ENCODE results near the gene DIP2B.
"Not testable (repeated sequence)": the region's sequence is repeated elsewhere in the genome, so short reads cannot be mapped to it uniquely, and the experiment has no call there.

The DIP2B gene

DNA sequence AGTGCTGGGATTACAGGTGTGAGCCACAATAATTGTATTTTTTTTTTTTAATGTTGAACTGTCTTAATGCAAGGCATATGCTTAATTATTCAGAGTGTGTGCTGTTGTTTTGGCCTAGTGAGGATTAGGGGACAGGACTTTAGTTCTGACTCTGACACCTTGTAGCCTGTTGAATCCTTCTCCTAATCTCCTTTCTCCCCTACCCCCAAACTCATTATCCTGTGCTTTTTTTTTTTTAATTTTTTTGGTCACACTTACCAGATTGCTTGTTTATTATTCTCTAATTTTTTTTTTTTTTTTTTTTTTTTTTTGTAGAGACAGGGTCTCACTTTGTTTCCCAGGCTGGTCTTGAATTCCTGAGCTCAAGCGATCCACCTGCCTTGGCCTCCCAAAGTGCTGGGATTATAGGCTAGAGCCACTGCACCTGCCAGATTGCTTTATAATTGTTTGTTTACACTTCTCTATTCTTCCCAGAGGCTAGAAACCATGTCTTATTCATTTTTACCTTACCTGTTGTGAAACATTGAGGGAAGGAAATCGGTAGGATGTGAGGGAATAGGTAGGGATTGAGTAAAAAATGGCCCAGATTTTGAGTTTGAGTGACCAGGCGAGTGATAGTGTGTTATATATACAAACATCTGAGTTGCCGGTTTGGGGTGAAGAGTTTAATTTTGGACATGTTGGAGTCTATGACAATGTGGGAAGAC, 32.2 kb downstream of the DIP2B start:
- Histone ChIP-seq H3K4me3 (ENCODE audit: low read depth in 1 of 2, low read length in 2 of 2) (no peak overlapping the region), H3K4me1 (ENCODE audit: control insufficient read depth in 1 of 2, insufficient read depth in 2 of 2, low read length in 2 of 2) (peaks cover 4 to 6% of the 10 kb centered on the region in 2 donors), H3K36me3 (ENCODE audit: control insufficient read depth in 1 of 2, insufficient read depth in 2 of 2, low read length in 2 of 2) (no peaks in the 10 kb centered on the region), H3K9me3 (ENCODE audit: control insufficient read depth in 1 of 2, low read length in 2 of 2) (no peaks in the 10 kb centered on the region), H3K27ac (ENCODE audit: low read length) (no peak overlapping the region), H3K27me3 (ENCODE audit: low read depth, low read length) (no peaks in the 10 kb centered on the region)

DNA sequence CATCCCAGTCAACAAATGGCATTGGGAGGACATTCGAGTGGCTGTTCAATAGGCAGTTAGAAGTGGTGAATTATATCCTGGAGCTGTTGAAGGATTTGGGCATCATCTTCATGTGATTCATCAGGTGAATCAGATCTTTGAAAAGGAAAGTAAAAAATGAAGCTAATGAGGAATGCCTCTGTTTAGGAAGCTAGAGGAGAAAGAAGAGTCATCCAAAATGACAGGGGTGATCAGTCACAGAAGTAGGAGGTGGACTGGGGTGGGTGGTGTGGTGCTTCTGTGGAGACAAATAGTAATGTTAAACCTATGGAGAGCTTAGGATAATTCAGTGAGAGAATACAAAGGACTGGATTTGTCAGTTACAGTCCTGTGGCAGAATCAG, 32.7 kb downstream of the DIP2B start:
- Histone ChIP-seq H3K36me3 (ENCODE audit: control insufficient read depth in 1 of 2, insufficient read depth in 2 of 2, low read length in 2 of 2) (no peaks in the 10 kb centered on the region), H3K4me1 (ENCODE audit: control insufficient read depth in 1 of 2, insufficient read depth in 2 of 2, low read length in 2 of 2) (peaks cover 4 to 6% of the 10 kb centered on the region in 2 donors), H3K27me3 (ENCODE audit: low read depth, low read length) (no peaks in the 10 kb centered on the region), H3K9me3 (ENCODE audit: control insufficient read depth in 1 of 2, low read length in 2 of 2) (no peaks in the 10 kb centered on the region), H3K27ac (ENCODE audit: low read length) (no peak overlapping the region), H3K4me3 (ENCODE audit: low read depth in 1 of 2, low read length in 2 of 2) (no peak overlapping the region)

DNA sequence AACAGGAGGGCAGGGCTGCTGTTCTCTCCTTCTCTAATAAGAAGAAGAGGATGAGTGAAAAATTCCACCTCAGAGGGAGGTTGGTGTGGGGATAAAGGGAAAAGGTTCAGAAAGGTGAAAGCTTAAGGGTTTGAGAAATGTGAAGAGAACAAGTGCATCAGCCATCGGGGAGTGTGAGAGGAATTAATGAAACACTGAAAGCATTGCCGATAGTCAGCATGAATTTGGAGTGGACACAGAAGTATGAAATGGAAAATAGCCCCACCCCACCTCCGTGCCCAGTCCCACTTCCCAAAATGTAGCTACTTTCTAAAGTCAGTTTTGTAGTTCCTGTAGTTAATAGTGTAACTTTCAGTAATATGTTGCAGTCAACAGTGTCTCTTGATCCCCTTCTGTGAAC, 33.4 kb downstream of the DIP2B start:
- peaks cover 2 to 6% of the 10 kb centered on the region in 2 donors for H3K4me1 ChIP-seq (ENCODE audit: control insufficient read depth in 1 of 2, insufficient read depth in 2 of 2, low read length in 2 of 2)
- no peak overlapping the region for H3K27ac ChIP-seq (ENCODE audit: low read length)
- no peaks in the 10 kb centered on the region for H3K27me3 ChIP-seq (ENCODE audit: low read depth, low read length)
- no peaks in the 10 kb centered on the region for H3K36me3 ChIP-seq (ENCODE audit: control insufficient read depth in 1 of 2, insufficient read depth in 2 of 2, low read length in 2 of 2)
- H3K4me3 ChIP-seq (ENCODE audit: low read depth in 1 of 2, low read length in 2 of 2), result no peak overlapping the region
- H3K9me3 ChIP-seq (ENCODE audit: control insufficient read depth in 1 of 2, low read length in 2 of 2), result no peaks in the 10 kb centered on the region

DNA sequence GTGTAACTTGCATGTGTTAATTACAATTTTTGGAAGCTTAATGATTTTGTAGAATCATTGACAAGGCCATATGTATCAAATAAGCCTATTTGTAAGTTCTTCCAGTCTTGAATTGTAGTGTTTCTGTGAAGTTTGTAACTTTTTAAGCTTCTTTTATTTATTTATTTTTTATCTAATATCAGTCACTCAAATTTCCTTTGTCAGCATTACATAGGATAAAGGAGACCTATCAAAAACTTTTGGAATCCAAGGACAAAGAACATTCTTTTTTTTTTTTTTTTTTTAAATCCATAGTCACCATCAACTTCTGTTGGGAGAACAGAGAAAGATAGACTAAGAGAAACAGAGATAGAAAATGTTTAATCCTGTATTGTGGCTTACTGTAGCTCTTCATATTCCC, 36.4 kb downstream of the DIP2B start:
- no peaks in the 10 kb centered on the region for H3K27me3 ChIP-seq (ENCODE audit: low read depth, low read length)
- H3K4me3 ChIP-seq (ENCODE audit: low read depth in 1 of 2, low read length in 2 of 2), result no peak overlapping the region
- H3K27ac ChIP-seq (ENCODE audit: low read length), result no peak overlapping the region
- H3K4me1 ChIP-seq (ENCODE audit: control insufficient read depth in 1 of 2, insufficient read depth in 2 of 2, low read length in 2 of 2), result peaks cover 0 to 3% of the 10 kb centered on the region in 2 donors
- no peaks in the 10 kb centered on the region for H3K9me3 ChIP-seq (ENCODE audit: control insufficient read depth in 1 of 2, low read length in 2 of 2)
- H3K36me3 ChIP-seq (ENCODE audit: control insufficient read depth in 1 of 2, insufficient read depth in 2 of 2, low read length in 2 of 2), result no peaks in the 10 kb centered on the region

DNA sequence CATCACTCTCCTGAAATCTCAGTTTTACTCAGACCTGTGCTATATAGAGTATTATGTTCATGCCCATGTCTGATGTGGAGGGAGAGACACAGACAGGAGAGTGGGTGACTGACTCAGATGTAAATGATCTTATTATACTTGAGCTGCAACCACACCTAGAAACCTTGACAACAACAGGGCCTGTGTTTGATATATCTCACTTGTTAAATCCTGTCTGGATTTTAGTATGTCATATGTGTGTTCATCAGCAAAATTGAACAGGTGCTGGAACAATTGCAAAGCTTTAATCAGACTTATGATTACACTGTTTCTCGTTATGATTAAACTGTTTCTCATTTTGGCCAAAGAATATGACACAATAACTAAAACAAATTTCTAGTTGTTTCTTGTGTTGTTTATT, 37.7 kb downstream of the DIP2B start:
- no peaks in the 10 kb centered on the region for H3K27me3 ChIP-seq (ENCODE audit: low read depth, low read length)
- H3K36me3 ChIP-seq (ENCODE audit: control insufficient read depth in 1 of 2, insufficient read depth in 2 of 2, low read length in 2 of 2), result no peaks in the 10 kb centered on the region
- no peak overlapping the region for H3K4me3 ChIP-seq (ENCODE audit: low read depth in 1 of 2, low read length in 2 of 2)
- H3K27ac ChIP-seq (ENCODE audit: low read length), result no peak overlapping the region
- H3K4me1 ChIP-seq (ENCODE audit: control insufficient read depth in 1 of 2, insufficient read depth in 2 of 2, low read length in 2 of 2), result peaks cover 0 to 6% of the 10 kb centered on the region in 2 donors
- no peaks in the 10 kb centered on the region for H3K9me3 ChIP-seq (ENCODE audit: control insufficient read depth in 1 of 2, low read length in 2 of 2)

DNA sequence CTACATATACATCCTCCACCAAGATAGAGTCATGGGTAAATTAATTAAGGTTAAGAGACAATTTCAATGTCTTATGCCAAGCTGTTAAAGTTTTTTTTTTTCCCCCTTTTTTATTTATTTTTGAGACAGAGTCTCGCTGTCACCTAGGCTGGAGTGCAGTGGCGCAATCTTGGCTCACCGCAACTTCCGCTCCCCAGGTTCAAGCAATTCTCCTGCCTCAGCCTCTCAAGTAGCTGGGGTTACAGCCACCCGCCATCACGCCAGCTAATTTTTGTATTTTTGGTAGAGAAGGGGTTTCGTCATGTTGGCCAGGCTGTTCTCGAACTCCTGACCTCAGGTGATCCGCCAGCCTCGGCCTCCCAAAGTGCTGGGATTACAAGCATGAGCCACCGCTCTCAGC, 38.4 kb downstream of the DIP2B start:
- not testable (repeated sequence) for H3K36me3 ChIP-seq (ENCODE audit: control insufficient read depth in 1 of 2, insufficient read depth in 2 of 2, low read length in 2 of 2); H3K27ac ChIP-seq (ENCODE audit: low read length); H3K9me3 ChIP-seq (ENCODE audit: control insufficient read depth in 1 of 2, low read length in 2 of 2); H3K4me3 ChIP-seq (ENCODE audit: low read depth in 1 of 2, low read length in 2 of 2); H3K27me3 ChIP-seq (ENCODE audit: low read depth, low read length); H3K4me1 ChIP-seq (ENCODE audit: control insufficient read depth in 1 of 2, insufficient read depth in 2 of 2, low read length in 2 of 2)

DNA sequence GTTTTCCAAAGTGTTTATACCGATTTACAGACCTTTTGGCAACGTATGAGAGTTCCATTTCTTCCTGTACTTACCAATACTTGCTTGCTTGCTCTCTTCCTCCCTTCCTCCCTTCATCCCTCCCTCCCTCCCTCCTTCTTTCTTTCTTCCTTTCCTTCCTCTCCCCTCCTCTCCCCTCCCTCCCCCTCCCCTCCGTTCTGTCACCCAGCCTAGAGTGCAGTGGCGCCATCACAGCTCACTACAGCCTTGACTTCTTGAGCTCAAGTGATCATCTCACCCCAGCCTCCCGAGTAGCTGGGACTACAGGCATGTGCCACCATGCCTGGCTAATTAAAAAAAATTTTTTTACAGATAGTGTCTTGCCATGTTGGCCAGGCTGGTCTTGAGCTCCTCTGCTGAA, 40.4 kb downstream of the DIP2B start:
- Histone ChIP-seq H3K27me3 (ENCODE audit: low read depth, low read length) (no peaks in the 10 kb centered on the region), H3K27ac (ENCODE audit: low read length) (no peak overlapping the region), H3K4me3 (ENCODE audit: low read depth in 1 of 2, low read length in 2 of 2) (no peak overlapping the region), H3K4me1 (ENCODE audit: control insufficient read depth in 1 of 2, insufficient read depth in 2 of 2, low read length in 2 of 2) (peaks cover 0 to 6% of the 10 kb centered on the region in 2 donors), H3K36me3 (ENCODE audit: control insufficient read depth in 1 of 2, insufficient read depth in 2 of 2, low read length in 2 of 2) (no peaks in the 10 kb centered on the region), H3K9me3 (ENCODE audit: control insufficient read depth in 1 of 2, low read length in 2 of 2) (no peaks in the 10 kb centered on the region)

DNA sequence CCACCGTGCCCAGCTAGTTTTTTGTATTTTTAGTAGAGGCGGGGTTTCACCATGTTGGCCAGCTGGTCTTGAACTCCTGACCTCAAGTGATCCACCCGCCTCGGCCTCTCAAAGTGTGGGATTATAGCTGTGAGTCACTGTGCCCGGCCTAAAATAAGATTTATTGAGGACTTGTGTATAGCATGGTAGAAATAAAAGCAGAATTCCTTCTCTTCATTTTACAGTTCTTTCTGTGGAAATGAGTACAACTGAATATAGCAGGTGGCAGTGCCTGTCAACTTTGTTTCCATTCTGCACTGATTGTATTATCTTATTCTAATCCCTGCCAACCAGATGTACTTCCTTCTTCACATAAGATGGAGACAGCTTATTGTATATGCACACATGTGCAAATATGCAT, 41.0 kb downstream of the DIP2B start:
- Histone ChIP-seq H3K4me3 (ENCODE audit: low read depth in 1 of 2, low read length in 2 of 2) (no peak overlapping the region), H3K36me3 (ENCODE audit: control insufficient read depth in 1 of 2, insufficient read depth in 2 of 2, low read length in 2 of 2) (no peaks in the 10 kb centered on the region), H3K9me3 (ENCODE audit: control insufficient read depth in 1 of 2, low read length in 2 of 2) (no peaks in the 10 kb centered on the region), H3K27me3 (ENCODE audit: low read depth, low read length) (no peaks in the 10 kb centered on the region), H3K27ac (ENCODE audit: low read length) (no peak overlapping the region), H3K4me1 (ENCODE audit: control insufficient read depth in 1 of 2, insufficient read depth in 2 of 2, low read length in 2 of 2) (peaks cover 0 to 6% of the 10 kb centered on the region in 2 donors)

DNA sequence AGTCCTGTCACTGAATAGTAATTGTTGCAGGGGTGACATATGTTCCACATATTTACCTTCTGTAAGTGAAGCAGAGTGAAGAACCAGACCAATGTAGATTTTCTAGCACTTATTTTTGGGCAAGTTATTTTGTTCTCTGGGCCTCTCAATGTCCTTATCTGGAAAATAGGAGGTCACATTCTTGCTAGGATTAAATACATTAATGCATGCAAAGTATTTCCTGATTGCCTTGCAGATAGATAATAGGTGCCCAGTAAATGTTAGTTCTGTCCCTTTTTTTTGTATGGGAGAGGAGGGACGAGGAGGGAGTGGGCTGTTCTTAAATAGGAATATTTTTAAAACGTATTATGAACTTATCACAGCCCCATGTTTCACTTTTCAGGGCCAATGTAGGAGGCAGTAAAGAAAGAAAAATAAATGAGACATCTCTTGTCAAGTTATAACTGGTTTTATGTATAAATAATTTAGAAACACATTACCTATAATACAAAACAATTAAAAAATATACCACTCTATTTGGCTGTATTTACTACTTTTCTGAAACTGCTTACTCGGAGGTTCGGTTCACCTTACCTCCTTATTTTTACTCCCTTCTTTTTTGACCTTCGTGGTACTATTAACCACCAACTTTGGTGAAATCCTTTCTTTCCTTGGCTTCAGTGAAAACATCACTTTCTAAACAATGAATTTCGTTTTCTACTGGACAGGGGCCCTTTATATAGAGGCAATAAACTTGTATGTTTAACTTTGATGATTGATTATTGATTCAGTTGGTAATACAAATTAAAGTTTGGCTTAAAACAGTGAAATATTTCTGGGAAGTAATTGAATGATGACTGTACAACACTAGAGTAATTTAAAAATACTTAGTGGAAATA, 41.9 kb downstream of the DIP2B start:
- Histone ChIP-seq H3K4me1 (ENCODE audit: control insufficient read depth in 1 of 2, insufficient read depth in 2 of 2, low read length in 2 of 2) (peaks cover 0 to 6% of the 10 kb centered on the region in 2 donors), H3K36me3 (ENCODE audit: control insufficient read depth in 1 of 2, insufficient read depth in 2 of 2, low read length in 2 of 2) (no peaks in the 10 kb centered on the region), H3K4me3 (ENCODE audit: low read depth in 1 of 2, low read length in 2 of 2) (no peak overlapping the region), H3K27me3 (ENCODE audit: low read depth, low read length) (no peaks in the 10 kb centered on the region), H3K9me3 (ENCODE audit: control insufficient read depth in 1 of 2, low read length in 2 of 2) (no peaks in the 10 kb centered on the region), H3K27ac (ENCODE audit: low read length) (peak overlapping the region; percentile 16)

DNA sequence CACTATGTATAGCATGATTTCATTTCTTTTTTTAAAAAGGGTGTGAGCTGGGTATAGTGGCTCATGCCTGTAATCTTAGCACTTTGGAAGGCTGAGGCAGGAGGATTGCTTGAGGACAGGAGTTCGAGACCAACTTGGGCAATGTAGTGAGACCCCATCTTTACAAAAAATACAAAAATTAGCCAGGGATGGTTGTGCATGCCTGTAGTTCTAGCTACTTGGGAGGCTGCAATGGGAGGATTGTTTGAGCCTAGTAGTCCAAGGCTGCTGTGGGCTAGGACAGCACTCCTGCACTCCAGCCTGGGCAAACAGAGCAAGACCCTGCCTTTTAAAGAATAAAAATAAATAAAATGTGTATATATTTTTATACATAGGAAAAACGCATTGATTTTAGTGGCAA, 43.0 kb downstream of the DIP2B start:
- Histone ChIP-seq H3K27me3 (ENCODE audit: low read depth, low read length) (no peaks in the 10 kb centered on the region), H3K4me3 (ENCODE audit: low read depth in 1 of 2, low read length in 2 of 2) (no peak overlapping the region), H3K27ac (ENCODE audit: low read length) (no peak overlapping the region), H3K36me3 (ENCODE audit: control insufficient read depth in 1 of 2, insufficient read depth in 2 of 2, low read length in 2 of 2) (no peaks in the 10 kb centered on the region), H3K4me1 (ENCODE audit: control insufficient read depth in 1 of 2, insufficient read depth in 2 of 2, low read length in 2 of 2) (peaks cover 0 to 6% of the 10 kb centered on the region in 2 donors), H3K9me3 (ENCODE audit: control insufficient read depth in 1 of 2, low read length in 2 of 2) (no peaks in the 10 kb centered on the region)

DNA sequence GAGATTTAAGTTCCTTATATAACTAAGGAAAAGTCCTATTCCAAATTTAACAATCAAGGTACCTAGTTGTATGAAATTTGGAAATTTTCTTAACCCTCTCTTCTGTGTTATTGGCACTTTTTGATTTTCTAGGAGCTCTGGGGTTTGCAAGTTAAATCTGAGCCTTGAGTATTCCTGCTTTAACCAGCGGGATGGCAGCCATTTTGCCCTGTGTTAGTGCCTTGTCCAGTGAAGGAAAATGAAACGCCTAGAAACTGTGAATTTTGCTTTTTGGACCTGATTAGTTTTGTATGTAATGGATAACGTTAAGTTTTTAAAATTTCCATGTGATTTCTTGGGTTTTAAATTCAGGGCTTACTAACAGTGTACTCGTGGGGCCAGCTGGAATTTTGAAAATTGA, 45.1 kb downstream of the DIP2B start:
- Histone ChIP-seq H3K4me1 (ENCODE audit: control insufficient read depth in 1 of 2, insufficient read depth in 2 of 2, low read length in 2 of 2) (peaks cover 0 to 6% of the 10 kb centered on the region in 2 donors), H3K27ac (ENCODE audit: low read length) (peak overlapping the region; percentile 45), H3K36me3 (ENCODE audit: control insufficient read depth in 1 of 2, insufficient read depth in 2 of 2, low read length in 2 of 2) (no peaks in the 10 kb centered on the region), H3K27me3 (ENCODE audit: low read depth, low read length) (no peaks in the 10 kb centered on the region), H3K9me3 (ENCODE audit: control insufficient read depth in 1 of 2, low read length in 2 of 2) (no peaks in the 10 kb centered on the region), H3K4me3 (ENCODE audit: low read depth in 1 of 2, low read length in 2 of 2) (no peak overlapping the region)

Data from muscle layer of duodenum (tissue), 2 donors.